Panc1 (cell line): ENCODE results near the gene SHQ1.
"Not testable (repeated sequence)": the region's sequence is repeated elsewhere in the genome, so short reads cannot be mapped to it uniquely, and the experiment has no call there.

Source experiments
- POLR2AphosphoS5 ChIP-seq: IDR thresholded peaks from 2 replicates; pipeline ENCODE4 v1.6.1; 2012; ENCODE audit warnings: mild to moderate bottlenecking, low read depth, low read length, moderate library complexity
- SIN3A ChIP-seq: IDR thresholded peaks from 2 replicates; pipeline ENCODE4 v1.6.1; 2012; ENCODE audit warnings: low read depth, mild to moderate bottlenecking, low read length, moderate library complexity, borderline replicate concordance; ENCODE audit not compliant: insufficient read depth
- TF ChIP-seq, protein P1 (sequence below): fragments of 450-650 bp; IDR thresholded peaks from 2 replicates; pipeline ENCODE4 v1.5.1; 2017; ENCODE audit warnings: mild to moderate bottlenecking

DNA sequence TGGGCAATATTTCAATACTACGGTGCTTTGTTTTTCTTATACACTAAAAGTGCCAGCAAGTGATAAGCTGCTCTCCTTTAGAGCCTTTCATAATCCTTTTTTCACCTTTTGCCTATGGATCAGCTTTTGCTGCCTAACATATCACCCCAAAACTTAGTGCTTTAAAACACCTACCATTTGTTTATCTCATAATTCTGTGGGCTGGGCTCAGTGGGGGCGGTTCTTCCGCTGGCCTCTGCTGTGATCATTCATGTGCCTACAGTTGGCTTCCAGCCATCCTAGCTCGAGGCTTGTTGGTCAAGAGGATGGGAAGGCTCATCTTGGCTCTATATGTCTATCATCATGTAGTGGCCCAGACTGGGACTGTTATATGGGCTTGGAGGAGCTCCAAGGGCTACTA, 113.2 kb downstream of the SHQ1 start:
- TF ChIP-seq, protein P1, sequence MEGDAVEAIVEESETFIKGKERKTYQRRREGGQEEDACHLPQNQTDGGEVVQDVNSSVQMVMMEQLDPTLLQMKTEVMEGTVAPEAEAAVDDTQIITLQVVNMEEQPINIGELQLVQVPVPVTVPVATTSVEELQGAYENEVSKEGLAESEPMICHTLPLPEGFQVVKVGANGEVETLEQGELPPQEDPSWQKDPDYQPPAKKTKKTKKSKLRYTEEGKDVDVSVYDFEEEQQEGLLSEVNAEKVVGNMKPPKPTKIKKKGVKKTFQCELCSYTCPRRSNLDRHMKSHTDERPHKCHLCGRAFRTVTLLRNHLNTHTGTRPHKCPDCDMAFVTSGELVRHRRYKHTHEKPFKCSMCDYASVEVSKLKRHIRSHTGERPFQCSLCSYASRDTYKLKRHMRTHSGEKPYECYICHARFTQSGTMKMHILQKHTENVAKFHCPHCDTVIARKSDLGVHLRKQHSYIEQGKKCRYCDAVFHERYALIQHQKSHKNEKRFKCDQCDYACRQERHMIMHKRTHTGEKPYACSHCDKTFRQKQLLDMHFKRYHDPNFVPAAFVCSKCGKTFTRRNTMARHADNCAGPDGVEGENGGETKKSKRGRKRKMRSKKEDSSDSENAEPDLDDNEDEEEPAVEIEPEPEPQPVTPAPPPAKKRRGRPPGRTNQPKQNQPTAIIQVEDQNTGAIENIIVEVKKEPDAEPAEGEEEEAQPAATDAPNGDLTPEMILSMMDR: not testable (repeated sequence)
- not testable (repeated sequence) for TF ChIP-seq POLR2AphosphoS5, SIN3A
